ENCODE data around the gene TMEM108.
A peak's percentile ranks its signal among the peaks of the same experiment; 100 is the strongest.

TMEM108 gene

DNA sequence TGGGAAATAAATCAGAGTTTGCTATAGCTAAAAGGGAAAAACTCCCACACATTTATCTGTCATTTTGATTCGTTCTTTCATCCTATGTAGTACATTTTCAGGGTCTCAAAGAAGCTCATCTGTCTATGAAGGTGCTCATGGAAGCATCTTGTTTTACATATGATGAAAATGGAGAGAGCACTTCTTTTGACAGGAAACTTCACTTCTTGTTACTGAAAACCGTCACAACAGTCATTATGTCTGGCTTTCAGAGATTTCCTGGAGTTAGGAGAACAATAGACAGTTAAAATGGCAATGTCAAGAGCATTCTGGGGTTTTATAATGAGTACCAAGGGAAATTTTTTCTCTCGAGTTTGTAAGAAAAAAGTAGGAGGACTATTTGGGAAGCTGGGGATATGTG lies 83.3 kb downstream of the TMEM108 start:
- DNase-seq (ENCODE audit: insufficient read length, low spot score) = no peak
- FAIRE-seq = no peak
- TF ChIP-seq POLR2AphosphoS5 (IDR thresholded peaks at IDR 0.05; ENCODE audit: low read depth, low read length) (no peak), SPI1 (IDR thresholded peaks at IDR 0.05; ENCODE audit: low read depth, low read length) (no peak), POLR2A (IDR thresholded peaks at IDR 0.05; ENCODE audit: low read depth, low read length) (no peak)

DNA sequence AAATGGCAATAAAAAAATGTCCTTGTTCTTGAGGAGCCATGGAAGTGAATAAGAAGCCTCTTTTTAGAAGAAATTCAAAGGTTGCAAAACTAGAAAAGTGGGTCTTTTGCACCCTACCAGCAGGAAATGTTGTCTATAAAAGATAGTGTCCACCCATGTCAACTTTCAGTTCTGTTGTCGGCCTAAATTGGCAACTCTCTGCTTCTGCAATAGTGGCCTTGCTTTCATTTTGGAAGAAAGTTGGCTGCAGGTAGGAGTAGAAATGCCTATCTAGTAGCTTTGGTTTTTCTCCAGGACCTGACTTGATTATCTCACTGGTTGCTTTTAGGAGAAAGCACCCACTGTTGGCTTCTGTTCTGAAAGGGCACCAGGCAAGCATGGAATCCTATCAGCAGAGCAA lies 85.4 kb downstream of the TMEM108 start:
- no peak for TF ChIP-seq PAX5 (IDR thresholded peaks at IDR 0.05; ENCODE audit: insufficient read depth, low read length, severe bottlenecking)
- no peak for TF ChIP-seq SPI1 (IDR thresholded peaks at IDR 0.05; ENCODE audit: low read depth, low read length)
- no peak for TF ChIP-seq POLR2A (IDR thresholded peaks at IDR 0.05; ENCODE audit: low read depth, low read length)
- TF ChIP-seq POU2F2 (IDR thresholded peaks at IDR 0.05; ENCODE audit: low read depth, low read length) = no peak
- no peak for TF ChIP-seq TAF1 (IDR thresholded peaks at IDR 0.05; ENCODE audit: low read depth, low read length)
- TF ChIP-seq POLR2AphosphoS5 (IDR thresholded peaks at IDR 0.05; ENCODE audit: low read depth, low read length) = no peak
- DNase-seq (ENCODE audit: insufficient read length, low spot score) (no peak), FAIRE-seq (no peak)

DNA sequence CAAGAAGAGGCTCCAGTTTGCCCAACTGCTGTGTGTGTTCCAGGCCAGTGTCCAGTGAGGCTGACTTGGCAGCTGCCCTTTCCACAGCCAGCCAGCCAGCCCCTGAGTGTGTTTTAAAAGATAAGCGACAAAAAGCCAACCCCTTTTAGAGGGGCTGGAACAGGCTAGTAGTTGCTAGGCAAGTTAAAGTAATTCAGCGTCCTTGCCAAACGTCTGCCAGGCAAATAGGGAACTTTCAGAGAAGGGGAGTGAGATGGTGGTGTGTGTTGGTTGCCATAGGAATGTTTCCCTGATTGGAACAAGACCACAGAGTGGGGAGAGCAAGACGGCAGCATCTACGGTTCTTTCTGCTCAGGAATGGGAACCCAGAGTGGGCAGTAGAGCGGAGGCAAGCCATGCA lies 86.3 kb downstream of the TMEM108 start:
- no peak for DNase-seq (ENCODE audit: insufficient read length, low spot score)

DNA sequence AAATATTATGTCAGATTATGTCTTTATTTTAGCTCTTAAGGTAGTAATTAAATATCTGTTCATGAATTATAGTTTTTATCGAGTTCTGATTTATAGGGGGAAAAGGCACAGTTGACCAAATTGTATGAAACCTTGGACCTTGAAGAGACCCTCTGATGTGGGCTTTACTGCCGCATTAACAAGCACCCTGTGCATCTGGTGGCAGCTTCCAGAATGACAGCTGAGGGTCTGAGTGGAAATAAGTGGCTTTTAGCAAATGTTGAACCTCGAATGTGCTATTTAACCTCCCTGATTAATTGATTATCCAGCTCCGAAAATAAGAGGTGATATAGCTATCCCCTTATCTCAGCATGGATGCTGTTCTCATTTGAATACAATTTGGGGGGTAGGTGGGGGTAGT lies 87.0 kb downstream of the TMEM108 start:
- TF ChIP-seq PAX5 (IDR thresholded peaks at IDR 0.05; ENCODE audit: insufficient read depth, low read length, severe bottlenecking) (no peak), SPI1 (IDR thresholded peaks at IDR 0.05; ENCODE audit: low read depth, low read length) (no peak), TAF1 (IDR thresholded peaks at IDR 0.05; ENCODE audit: low read depth, low read length) (no peak), POLR2AphosphoS5 (IDR thresholded peaks at IDR 0.05; ENCODE audit: low read depth, low read length) (no peak), POLR2A (IDR thresholded peaks at IDR 0.05; ENCODE audit: low read depth, low read length) (no peak), POU2F2 (IDR thresholded peaks at IDR 0.05; ENCODE audit: low read depth, low read length) (no peak)
- FAIRE-seq = no peak
- no peak for DNase-seq (ENCODE audit: insufficient read length, low spot score)

More for the DNA sequence above, 86.3 kb downstream of the TMEM108 start:
- peak; percentile 13 for FAIRE-seq
- TF ChIP-seq POLR2A (IDR thresholded peaks at IDR 0.05; ENCODE audit: low read depth, low read length) = no peak
- no peak for TF ChIP-seq POU2F2 (IDR thresholded peaks at IDR 0.05; ENCODE audit: low read depth, low read length)
- no peak for TF ChIP-seq POLR2AphosphoS5 (IDR thresholded peaks at IDR 0.05; ENCODE audit: low read depth, low read length)
- TF ChIP-seq TAF1 (IDR thresholded peaks at IDR 0.05; ENCODE audit: low read depth, low read length) = no peak
- TF ChIP-seq SPI1 (IDR thresholded peaks at IDR 0.05; ENCODE audit: low read depth, low read length) = no peak
- TF ChIP-seq PAX5 (IDR thresholded peaks at IDR 0.05; ENCODE audit: insufficient read depth, low read length, severe bottlenecking) = no peak

DNA sequence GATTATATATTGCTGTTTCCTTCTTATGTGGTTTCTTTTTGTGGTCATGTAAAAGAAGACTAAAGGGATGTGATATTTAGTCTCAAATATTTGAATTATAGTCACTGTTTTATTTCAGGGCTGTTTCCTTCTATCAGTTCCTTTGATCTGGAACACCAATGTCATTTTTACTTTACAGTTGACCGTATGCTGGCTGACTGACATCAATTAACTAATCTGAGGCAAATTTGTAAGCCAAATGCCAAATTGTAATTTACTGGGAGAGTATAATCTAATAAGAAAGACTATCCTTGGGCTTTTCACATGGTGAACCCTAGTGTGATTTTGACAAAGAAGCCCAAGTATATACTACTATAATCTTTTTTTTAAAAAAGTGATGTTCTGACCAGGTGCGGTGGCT lies 87.6 kb downstream of the TMEM108 start:
- no peak for TF ChIP-seq POLR2A (IDR thresholded peaks at IDR 0.05; ENCODE audit: low read depth, low read length)
- no peak for FAIRE-seq

DNA sequence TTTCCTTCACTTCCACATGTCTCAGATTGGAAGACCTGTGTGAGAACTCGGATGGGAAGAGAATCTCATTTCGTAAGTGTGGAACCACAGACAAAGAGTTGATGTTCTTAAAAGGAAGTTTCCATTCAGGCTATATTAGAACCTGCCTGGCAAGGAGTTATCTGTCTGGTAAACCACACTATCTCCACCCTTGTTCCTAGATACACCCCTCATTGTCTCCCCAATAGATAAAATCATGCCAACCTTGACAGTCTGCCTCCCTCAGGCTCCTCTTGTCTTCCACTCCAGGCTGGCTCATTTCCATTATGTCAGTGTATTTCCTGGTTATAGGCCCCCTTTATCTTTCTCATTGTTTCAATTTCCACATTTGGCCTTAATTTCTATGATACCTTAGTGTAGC lies 89.2 kb downstream of the TMEM108 start:
- FAIRE-seq (no peak), DNase-seq (ENCODE audit: insufficient read length, low spot score) (no peak)
- no peak for TF ChIP-seq POLR2AphosphoS5 (IDR thresholded peaks at IDR 0.05; ENCODE audit: low read depth, low read length)
- TF ChIP-seq SPI1 (IDR thresholded peaks at IDR 0.05; ENCODE audit: low read depth, low read length) = no peak
- no peak for TF ChIP-seq TAF1 (IDR thresholded peaks at IDR 0.05; ENCODE audit: low read depth, low read length)

More for the DNA sequence above, 87.6 kb downstream of the TMEM108 start:
- no peak for DNase-seq (ENCODE audit: insufficient read length, low spot score)

DNA sequence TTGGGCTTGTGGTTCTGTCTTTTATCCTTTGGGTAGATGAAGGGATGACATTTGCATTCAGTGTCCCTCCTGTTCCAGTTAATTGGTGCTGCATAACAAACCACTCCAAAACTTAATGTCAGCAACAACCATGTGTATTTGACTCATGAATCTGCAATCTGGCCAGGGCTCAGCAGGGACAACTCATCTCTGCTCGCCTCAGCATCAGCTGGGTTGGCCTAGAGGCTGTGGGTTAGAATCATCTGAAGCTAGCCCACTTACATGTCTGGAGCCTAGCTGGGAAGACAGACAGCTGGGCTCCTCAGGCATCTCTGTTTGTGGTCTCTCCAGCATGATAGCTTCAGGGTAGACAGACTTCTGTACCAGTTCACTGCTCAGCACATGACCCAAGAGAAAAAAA lies 92.0 kb downstream of the TMEM108 start:
- no peak for TF ChIP-seq POLR2A (IDR thresholded peaks at IDR 0.05; ENCODE audit: low read depth, low read length)
- TF ChIP-seq TAF1 (IDR thresholded peaks at IDR 0.05; ENCODE audit: low read depth, low read length) = no peak
- TF ChIP-seq POLR2AphosphoS5 (IDR thresholded peaks at IDR 0.05; ENCODE audit: low read depth, low read length) = no peak
- no peak for TF ChIP-seq POU2F2 (IDR thresholded peaks at IDR 0.05; ENCODE audit: low read depth, low read length)
- no peak for TF ChIP-seq SPI1 (IDR thresholded peaks at IDR 0.05; ENCODE audit: low read depth, low read length)
- no peak for TF ChIP-seq PAX5 (IDR thresholded peaks at IDR 0.05; ENCODE audit: insufficient read depth, low read length, severe bottlenecking)
- no peak for FAIRE-seq
- DNase-seq (ENCODE audit: insufficient read length, low spot score) = no peak

DNA sequence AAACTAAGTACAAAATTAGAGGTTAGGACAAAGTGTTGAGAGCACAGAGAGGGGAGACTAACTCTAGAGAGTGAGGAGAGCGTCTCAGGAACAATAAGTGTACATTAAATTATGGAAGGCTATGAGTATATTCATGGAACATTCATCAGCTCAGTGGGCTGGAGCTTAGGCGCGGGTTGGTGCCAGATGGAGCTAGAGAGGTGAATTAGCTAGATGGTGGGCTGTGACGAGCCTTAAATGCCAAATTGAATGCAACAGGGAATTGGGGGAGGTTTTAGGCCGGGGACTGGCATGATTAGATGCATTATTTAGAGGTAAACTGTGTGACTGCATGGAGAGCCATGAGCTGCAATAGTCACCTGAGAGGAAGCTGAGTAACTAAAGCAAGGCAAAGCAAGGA lies 97.1 kb downstream of the TMEM108 start:
- DNase-seq (ENCODE audit: insufficient read length, low spot score) (no peak), FAIRE-seq (no peak)
- TF ChIP-seq POU2F2 (IDR thresholded peaks at IDR 0.05; ENCODE audit: low read depth, low read length) (no peak), SPI1 (IDR thresholded peaks at IDR 0.05; ENCODE audit: low read depth, low read length) (no peak), PAX5 (IDR thresholded peaks at IDR 0.05; ENCODE audit: insufficient read depth, low read length, severe bottlenecking) (no peak), TAF1 (IDR thresholded peaks at IDR 0.05; ENCODE audit: low read depth, low read length) (no peak), POLR2AphosphoS5 (IDR thresholded peaks at IDR 0.05; ENCODE audit: low read depth, low read length) (no peak), POLR2A (IDR thresholded peaks at IDR 0.05; ENCODE audit: low read depth, low read length) (no peak)

DNA sequence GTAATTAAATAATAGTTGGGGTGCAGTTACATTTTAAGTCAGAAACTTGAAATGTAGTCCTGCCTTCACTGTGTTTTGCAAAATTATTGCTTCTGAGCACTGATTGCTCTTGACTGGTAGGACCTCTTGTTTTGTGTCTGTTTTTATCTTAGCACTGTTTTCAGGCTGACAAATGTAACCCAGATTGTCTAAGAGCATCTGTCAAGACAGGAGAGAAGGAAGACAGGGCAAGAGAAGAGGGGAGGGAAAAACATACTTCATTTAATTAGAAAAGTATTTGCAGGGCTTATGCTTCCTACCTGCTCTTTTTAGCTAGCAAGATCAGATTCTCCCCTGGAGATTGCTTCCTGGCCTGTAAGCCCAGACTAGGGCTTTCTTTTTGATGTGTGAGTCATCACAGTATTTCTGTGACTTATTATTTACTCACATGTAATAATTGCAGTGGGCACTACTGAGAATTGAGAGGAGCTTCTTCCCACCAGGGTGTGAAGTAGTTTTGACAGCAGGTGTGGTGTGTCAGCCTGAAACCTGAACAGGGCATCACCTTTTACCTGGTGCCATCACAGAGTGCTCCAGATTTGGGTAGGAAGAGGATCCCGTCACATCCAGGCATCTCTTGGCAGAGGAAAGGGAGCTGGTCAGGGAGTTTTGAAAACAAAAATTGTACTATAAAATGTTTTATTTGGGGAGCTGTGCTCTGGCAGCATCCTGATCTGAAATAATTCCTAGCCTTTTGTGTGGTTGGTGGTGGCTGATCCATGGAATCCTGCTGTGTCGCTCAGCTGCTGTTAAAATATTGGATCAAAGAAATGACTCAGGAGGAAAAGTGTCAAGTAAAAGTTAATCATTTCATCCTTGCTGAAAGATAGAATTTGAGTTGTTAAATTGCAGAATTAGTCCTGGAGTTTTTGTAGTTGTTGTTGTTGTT lies 98.2 kb downstream of the TMEM108 start:
- no peak for TF ChIP-seq TAF1 (IDR thresholded peaks at IDR 0.05; ENCODE audit: low read depth, low read length)
- no peak for TF ChIP-seq POU2F2 (IDR thresholded peaks at IDR 0.05; ENCODE audit: low read depth, low read length)
- no peak for TF ChIP-seq POLR2AphosphoS5 (IDR thresholded peaks at IDR 0.05; ENCODE audit: low read depth, low read length)
- TF ChIP-seq SPI1 (IDR thresholded peaks at IDR 0.05; ENCODE audit: low read depth, low read length) = no peak
- TF ChIP-seq POLR2A (IDR thresholded peaks at IDR 0.05; ENCODE audit: low read depth, low read length) = no peak
- no peak for TF ChIP-seq PAX5 (IDR thresholded peaks at IDR 0.05; ENCODE audit: insufficient read depth, low read length, severe bottlenecking)
- peak; percentile 86 for FAIRE-seq

More for the DNA sequence above, 98.2 kb downstream of the TMEM108 start:
- peak; percentile 7 for DNase-seq (ENCODE audit: insufficient read length, low spot score)
